ENCODE data around the gene AP3D1.

The AP3D1 gene

GRCh38 chr19:2126879-2127518, 24.4 kb downstream of the AP3D1 start:
- FAIRE-seq: no peak

DNA sequence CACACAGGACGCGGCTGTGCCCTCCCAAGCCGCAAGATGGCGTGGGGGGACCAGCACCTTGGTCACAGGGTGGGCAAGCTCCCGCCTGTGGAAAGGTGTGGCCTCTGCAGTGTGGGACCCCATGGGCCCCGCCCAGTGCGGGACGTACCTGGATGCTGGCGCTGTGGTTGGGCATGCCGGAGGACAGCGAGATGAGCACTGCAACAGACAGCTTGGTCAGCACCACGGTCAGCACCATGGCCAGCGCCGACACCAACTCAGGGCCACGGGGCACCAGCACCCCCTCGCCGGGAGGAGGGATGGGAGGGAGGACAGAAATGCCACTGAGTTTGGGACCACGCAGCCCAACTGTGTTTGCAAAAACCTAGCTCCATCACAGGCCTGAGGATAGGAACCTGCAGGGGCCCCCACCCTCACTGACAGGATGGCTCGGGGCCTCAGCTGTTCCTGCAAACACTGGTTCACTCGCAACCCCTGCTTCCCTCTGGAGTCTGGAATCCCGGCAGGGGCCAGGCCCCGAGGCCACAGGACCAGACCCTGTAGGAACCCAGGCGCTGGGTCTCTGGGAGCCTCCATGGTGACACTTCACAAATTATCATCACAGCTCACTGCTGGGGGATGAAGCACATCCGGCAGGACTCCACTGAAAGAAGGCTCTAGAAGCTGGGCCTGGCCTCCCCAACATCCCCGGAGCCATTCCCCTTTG, 27.5 kb downstream of the AP3D1 start:
- FAIRE-seq: no peak

GRCh38 chr19:2122982-2123381, 28.4 kb downstream of the AP3D1 start:
- no peak for FAIRE-seq

GRCh38 chr19:2122251-2122650, 29.1 kb downstream of the AP3D1 start:
- FAIRE-seq: no peak

GRCh38 chr19:2121416-2122051, 29.8 kb downstream of the AP3D1 start:
- FAIRE-seq: no peak

- no peak for FAIRE-seq
These were observed 30.5 kb downstream of the AP3D1 start for GRCh38 chr19:2120821-2121220.

DNA sequence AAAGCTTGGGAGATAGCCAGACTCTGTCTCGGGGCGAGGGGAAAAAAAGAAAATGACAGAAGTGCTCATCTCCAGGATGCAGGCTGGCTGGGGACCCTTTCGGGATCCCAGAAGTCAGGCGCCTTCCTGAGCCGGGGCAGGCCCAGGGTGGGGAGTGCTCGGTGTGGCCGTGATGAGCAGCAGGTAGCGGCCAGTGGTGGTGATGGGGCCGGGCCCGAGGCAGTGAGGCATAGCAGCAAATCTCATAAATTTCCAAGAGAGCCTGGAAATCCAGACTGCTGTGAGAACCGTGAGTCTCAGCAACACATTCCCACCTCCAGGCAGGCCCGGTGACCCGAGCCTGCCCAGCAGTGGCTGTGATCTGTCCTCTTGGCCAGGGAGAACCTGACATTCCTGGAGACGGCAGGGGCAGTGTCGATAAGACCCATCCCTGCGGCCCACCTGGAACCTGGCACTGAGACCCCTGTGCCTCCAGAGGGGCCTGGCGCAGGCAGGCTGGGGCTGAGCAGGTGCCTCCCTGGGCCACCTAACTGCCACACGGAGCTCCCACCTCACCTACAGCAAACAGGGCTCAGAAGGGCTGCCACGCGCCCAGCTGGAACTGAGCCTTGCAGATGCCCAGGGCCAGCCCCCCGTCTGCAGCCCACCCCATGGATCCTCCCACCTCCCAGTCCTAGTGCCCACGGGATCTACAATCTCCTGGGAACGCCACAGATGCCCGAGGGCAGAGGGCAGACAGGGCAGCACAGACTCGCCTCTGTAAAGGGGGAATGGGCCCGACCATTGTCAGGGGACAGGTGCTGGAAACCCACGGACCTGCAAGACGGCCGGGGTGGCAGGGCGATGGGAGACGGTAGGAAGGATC, 31.2 kb downstream of the AP3D1 start:
- no peak for FAIRE-seq

- FAIRE-seq: no peak
These were observed 32.9 kb downstream of the AP3D1 start for GRCh38 chr19:2118438-2118837.

DNA sequence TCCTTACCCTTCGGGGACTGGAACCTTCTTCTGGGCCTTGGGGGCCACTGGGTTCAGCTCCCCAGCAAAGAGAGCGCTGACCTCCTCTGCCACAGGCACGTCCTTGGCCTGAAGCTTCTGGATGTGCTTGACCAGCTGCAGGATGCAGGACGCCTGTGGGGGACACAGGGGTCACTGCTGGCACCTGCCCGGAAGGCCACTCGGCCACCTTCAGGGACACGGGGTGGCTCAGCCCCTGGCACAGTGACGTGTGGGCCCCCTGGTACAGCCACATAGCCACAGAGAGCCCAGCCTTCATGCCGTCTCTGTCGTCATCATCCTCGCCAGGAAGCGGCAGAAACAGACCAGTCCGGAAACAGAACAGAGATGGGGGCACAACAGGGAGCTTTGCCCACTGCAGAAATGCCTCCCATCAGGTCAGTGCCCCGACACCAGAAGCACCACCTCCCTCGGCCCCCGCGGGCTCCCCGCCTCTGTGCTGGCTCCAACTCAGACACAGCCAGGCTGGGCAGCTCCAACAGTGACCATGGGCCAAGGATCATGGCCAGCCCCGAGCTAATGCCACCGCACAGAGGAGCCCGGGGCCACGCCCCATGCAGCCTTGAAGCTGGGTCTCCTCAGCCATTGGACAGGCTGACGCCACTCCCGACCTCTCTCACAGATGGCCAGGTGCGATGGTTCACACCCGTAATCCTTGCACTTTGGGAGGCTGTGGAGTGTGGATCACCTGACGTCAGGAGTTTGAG, 34.0 kb downstream of the AP3D1 start:
- no peak for FAIRE-seq

DNA sequence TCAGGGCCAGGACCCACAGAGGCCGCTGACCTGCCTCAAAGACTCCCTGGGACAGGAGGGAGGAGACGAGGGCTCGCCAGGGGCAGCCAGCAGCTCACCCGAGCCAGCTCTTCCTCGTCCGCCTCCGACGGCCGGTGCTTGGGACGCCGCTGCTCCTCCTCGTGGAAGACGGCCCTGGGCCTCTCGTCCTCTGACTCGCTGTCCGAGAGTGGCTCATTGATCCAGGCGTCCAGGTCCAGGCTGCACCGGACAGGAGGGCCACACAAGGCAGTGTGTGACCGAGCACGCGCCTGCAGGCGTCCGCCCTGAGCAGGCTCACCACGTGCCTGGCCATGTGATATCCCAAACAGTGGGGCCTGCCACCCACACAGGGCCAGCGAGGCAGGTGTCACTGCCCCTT, 34.9 kb downstream of the AP3D1 start:
- no peak for FAIRE-seq

- no peak for FAIRE-seq
These were observed 35.4 kb downstream of the AP3D1 start for GRCh38 chr19:2115911-2116426.

GRCh38 chr19:2115324-2115723, 36.0 kb downstream of the AP3D1 start:
- no peak for FAIRE-seq

DNA sequence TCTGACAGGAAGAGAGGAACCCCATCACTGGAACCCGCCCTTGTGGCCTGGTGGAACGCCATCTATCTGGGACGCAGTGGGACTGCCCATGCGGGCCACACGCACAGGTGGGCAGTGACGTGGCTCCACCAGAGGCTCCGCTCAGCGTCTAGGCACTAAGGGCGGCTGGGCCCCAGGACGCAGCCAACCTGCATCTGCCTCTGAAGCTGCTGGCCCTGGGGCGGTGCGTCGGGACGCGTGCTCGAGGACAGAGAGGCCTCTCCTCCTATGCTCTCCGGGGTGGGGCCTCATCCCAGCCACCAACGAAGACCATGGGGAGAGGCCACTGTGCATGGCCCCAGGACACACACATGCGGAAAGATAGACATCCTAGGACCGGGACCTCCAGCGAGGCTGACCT, 36.5 kb downstream of the AP3D1 start:
- no peak for FAIRE-seq

GRCh38 chr19:2114218-2114617, 37.1 kb downstream of the AP3D1 start:
- FAIRE-seq: no peak

- FAIRE-seq: no peak
These were observed 37.7 kb downstream of the AP3D1 start for GRCh38 chr19:2113439-2114211.

- FAIRE-seq: no peak
These were observed 38.6 kb downstream of the AP3D1 start for GRCh38 chr19:2112516-2113320.

DNA sequence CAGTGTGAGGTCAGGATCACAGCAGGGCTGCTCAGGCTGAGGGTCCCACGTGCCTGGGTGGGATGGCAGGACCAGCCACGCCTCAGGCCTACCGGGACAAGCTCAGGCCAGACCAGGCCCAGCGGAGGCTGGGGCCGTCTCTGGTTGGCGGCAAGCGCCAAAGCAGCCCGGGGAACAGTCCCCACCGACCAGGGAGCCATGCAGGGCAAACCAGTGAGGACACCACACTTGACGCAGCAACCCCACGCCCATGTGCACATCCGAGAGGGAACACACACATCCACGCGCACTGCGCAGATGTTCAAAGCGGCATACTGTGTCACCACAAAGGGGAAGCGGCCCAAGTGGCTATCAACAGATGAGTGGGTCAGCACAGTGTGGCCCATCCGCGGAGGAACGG, 39.5 kb downstream of the AP3D1 start:
- no peak for FAIRE-seq

- FAIRE-seq: no peak
These were observed 39.9 kb downstream of the AP3D1 start for GRCh38 chr19:2111425-2111824.

GRCh38 chr19:2110822-2111221, 40.5 kb downstream of the AP3D1 start:
- FAIRE-seq: no peak

DNA sequence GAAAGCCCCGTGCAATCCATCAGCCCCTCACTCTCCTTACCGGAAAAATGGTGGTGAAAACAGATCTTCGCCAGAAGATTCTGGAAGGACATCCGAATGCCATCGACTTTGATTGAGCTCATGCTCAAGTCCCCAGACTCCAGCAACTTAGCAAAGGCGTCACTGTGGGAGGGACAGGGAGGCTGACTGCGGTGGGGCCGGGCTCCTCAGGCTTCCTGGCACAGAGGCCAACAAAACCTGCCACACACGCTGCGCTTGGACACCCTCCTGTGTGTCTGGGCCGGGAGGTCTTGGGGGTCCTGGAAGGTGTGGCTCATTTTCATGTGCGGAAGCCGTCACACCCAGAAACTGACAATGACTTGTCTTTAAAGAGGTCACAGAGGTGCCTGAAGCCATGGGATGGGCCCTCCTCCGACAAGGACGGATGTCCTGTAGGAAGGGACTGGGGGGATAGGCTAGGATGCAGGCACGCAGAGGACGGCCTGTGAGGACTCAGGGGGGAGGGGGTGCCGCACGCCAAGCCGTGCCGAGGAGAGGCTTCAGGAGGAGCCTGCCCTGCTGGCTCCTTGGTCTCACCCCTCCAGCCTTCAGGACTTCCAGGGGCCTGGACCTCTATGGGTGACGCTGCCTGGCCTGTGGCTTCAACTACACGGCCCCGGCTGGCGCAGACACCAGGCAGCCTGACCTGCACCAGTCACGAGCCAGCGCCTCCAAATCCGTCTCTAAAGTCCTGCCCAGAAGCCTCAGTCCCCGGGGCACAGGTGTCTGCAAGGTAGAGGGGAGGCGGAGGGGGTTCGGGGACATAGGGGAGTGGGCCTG, 42.1 kb downstream of the AP3D1 start:
- FAIRE-seq: no peak

All from TTC549 (cell line).